GM21825 (cell line): ENCODE results near the gene LIX1L.

Source experiments
- ATAC-seq: cut with Tn5 transposase; IDR thresholded peaks from one replicate; pipeline ENCODE4 v1.9.1; 2021; ENCODE audit warnings: mild to moderate bottlenecking, moderate library complexity; ENCODE audit not compliant: unreplicated experiment

The LIX1L gene

GRCh38 chr1:145957443-145958319 lies at the start of gene LIX1L:
LIX1L (minus strand) TSS chr1:145958017; CDS start chr1:145957927, 90 bp downstream.
- peak; percentile 81 for ATAC-seq

DNA sequence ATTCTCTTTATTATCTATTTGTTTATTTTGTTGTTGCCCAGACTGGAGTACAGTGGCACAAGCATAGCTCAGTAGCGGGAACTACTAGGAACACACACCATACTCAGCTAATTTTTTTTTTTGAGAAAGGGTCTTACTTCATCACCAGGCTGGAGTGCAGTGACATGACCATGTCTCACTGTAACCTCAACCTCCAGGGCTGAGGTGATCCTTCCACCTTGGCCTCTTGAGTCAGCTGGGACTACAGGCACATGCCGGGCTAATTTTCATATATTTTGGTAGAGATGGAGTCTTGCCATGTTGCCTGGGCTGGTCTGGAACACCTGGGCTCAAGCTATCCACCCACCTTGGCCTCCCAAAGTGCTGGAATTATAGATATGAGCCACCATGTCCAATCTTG lies 43.9 kb upstream of the LIX1L start:
- no peak for ATAC-seq

GRCh38 chr1:145999321-146000024 lies 41.7 kb upstream of the LIX1L start:
- ATAC-seq = no peak

- ATAC-seq = no peak
Observed at GRCh38 chr1:145997718-145998023, 39.9 kb upstream of the LIX1L start.

- ATAC-seq = peak; percentile 36
Observed at GRCh38 chr1:145997016-145997717, 39.4 kb upstream of the LIX1L start.

DNA sequence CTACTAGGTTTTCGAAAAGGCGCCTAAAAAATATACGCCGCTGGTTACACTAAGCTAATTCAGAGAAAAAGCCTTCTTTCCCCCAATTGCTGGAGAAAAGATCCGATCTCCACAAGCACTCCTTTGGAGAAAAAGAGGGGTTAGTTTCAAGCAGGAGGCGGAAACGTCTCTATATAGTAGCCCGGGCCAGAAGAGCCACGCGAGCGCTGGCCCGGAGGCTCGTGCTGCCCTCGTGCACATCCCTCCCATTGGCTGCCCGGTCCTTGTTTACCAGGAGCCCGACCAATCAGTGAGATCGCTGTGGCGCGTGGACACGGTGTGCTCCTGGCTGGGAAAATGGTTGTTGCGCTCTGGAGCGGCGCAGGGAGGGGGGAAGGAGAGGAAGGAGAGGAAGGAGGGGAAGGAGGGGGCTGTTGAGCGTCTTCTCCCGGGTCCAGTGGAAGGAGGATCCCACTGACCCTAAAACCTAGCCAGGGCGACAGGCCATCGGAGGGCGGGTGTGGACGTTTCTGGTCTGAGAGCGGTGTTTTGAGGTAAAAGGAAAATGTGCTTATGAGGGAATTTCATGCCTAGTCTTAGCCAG lies 38.7 kb upstream of the LIX1L start, which contains the start of gene TXNIP:
TSS of gene TXNIP (minus strand) at position 147 of the 583 bp plus-strand sequence. CDS start 313 bp downstream, outside the sequence.
- ATAC-seq = peak; percentile 91

- ATAC-seq = no peak
Observed at GRCh38 chr1:145995964-145996432, 38.2 kb upstream of the LIX1L start.

DNA sequence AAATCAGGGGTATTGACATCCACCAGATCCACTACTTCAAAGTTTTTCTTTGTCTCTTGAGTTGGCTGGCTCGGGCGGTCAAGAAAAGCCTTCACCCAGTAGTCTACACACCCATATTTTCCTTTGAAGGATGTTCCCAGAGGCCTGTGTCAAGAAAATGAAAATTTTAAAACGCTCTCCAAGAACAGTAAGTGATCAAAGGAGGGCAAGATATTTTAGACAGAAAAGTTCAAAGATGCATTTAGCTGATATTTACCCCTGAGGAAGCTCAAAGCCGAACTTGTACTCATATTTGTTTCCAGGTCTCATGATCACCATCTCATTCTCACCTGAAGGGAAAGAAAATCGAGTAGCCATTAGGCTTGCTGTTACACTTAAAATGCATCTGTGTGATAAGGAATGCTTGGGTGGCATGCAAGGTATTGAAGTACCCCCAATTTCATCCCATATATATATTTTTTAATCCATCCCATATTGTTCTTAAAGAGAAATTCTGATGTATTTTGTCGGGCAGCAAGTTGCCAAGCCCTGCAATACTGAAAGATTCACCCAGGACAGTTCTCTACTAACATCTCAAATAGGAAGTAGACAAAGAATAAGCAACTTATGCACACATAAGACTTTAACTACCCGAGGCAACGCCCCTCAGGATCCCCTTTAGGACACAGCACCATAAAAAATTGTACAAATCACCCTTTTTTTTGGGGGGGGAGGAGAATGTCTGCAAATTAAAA lies 37.5 kb upstream of the LIX1L start:
- ATAC-seq = no peak

DNA sequence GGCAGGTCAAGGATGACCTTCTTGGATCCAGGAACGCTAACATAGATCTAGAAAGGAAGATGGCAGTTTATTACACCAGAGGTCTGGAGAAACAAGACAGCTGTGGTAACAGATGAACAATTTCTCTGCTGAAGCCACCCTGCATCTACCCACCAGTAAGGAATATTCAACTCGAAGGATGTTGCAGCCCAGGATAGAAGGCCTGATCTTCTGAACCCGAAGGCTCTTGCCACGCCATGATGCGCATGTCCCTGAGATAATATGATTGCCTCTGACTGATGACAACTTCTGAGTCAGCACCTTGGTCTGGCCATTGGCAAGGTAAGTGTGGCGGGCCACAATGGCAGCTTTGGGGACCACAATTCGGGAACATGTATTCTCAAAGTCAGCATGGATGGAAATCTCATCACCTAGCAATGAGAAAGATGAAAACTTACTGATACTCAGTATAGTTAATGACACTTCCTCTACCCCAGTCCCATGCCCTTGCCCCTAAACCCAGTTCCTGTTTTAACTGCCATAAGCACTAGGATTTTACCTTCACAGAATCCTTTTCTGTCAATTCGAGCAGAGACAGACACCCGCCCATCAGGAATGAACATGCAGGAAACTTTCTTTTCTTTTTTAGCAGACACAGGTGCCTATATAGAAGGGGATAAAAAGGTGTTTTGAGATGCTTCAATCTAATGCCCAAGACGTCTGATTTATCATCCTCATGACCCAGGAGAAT lies 36.7 kb upstream of the LIX1L start:
- ATAC-seq = no peak

DNA sequence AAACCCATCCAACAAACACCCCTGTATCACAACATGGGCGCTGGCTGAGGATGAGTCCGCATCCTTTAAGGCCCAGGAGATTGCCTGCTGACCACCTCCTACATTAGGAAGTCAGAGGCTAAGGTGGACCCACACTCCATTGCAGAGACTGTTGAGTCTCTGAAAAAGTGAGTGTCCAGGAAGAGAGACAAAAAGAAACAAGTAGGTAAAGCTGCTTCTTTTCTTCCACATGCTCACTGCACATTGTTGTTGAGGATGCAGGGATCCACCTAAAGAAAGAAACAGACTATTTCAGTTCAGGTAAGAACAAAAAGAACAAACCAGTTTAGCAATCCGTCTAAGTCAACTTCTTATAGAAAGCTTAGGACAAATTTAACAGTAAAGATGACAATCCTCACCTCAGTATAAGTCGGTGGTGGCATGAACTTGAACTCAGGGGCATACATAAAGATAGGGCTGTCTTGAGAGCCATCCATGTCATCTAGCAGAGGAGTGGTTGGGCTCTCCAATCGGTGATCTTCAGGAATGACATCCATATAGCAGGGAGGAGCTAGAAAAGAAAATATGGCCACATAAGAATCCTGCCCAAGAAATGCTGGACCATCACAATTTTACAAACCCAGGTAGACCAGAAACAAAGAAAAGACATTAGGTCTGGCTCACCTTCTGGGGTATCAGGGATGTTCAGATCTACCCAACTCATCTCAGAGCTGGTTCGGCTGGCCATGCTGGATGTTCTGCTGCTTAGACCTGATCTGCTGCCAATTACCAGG lies 36.0 kb upstream of the LIX1L start:
- no peak for ATAC-seq

DNA sequence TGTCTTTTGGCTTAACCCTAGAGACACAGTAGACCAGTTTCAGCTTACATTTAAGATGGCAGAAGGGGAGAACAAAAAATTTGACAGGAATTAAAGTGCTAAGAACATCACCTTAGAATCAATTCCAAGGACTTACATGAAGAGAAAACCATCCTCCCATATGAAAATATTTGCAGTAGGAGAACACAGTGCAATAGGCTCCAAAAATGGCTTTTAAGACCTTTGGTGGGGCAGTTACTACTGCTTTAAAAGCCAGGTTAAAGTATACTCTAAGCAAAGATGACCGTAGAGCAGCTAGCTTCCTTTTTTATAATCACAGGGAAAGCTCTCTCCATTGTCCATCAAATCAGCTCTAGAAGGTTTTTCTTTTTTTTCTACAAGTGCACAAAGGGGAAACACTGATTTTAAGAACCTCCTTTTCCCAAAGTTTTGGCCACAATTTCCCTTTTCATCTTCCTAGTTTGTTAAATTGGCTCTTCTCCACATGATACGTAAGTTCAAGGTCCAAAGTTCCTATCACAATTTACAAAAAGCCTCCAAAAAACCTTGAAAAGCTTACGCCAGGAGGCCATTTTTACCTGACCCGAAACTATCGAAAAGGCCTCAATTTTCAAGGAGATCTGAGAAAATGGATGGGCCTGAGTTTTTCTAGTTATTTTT lies 35.3 kb upstream of the LIX1L start:
- ATAC-seq = no peak

DNA sequence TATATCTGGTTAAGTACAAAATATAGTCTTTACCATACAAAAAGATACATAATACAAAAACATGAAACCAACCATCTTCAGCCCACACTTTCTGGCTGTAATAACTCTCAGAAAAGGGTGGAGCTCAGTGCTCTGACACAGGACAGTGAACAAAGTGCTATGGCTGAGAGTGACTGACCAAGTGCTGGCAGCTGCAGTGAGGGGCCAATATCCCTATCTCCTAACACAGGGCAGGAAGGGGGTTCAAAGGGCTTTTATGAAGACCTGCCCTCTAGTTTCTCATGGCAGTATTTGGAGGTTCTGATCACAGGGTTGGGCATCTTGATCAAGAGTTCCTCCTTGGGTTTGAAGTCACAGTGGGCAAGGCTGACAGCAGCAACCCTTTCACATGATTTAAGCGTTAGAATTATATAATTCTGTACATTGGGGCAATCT lies 34.7 kb upstream of the LIX1L start:
- ATAC-seq = no peak

DNA sequence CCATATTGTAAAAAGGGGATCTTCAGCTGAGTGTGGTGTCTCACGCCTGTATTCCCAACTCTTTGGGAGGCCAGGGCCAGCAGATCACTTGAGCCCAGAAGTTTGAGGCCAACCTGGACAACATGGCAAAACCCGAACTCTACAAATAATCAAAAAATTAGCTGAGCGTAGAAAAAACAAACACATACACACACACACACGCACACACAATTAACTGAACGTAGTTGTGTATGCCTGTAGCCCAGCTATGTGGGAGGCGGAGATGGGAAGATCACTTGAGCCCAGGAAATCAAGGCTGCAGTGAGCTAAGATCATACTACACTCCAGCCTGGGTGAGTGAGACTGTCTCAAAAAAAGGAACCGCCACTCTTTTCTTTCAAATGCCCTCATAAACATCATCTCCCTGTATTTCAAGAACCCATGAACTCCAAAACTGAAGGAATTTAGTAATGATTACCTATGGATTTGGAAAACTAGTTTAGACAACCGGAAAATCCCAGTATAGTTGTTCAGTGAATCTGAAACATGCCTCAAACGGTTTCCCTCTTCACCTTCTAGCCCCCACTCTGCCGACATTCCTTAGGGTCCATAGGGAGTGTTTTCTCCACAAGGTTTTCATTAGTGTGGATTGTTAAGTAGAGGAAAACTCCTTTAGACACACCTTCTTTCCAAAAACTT lies 34.1 kb upstream of the LIX1L start:
- no peak for ATAC-seq

- no peak for ATAC-seq
Observed at GRCh38 chr1:145990249-145990855, 32.5 kb upstream of the LIX1L start.

DNA sequence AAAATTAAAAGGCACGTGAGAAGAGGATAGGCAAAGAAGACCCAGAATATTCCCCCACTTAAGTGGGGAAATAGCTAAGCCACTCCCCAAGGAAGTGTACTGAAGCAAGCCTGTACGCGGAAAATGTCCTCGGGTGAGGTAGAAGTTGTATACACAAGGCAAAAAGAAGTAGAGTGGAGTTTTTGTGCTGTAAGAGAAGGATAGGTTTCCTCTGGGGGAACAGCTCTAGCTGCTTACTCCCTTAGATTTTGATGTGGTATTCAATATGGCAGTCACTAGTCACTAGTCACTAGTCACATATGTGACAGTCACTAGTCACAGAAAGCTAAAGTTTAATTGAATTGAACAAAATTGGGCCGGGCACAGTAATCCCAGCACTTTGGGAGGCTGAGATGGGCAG lies 31.0 kb upstream of the LIX1L start:
- no peak for ATAC-seq

DNA sequence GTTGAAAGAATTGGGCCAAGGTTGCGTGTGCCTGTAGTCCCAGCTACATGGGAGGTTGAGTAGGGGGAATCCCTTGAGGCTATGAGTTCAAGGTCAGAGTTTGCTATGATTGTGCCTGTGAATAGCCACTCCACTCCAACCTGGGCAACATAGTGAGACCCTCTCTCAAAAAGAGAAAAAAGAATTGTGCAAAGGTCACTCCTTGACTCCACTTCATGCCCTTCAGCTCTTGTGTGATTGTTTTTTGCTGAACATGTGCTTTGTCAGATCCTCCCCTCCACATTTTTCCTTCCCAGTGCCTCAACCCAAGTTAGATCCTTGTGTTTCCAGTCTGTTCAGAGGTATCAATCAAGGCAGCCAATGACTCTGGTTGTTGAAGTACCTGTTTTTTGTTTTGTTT lies 30.1 kb upstream of the LIX1L start:
- no peak for ATAC-seq

DNA sequence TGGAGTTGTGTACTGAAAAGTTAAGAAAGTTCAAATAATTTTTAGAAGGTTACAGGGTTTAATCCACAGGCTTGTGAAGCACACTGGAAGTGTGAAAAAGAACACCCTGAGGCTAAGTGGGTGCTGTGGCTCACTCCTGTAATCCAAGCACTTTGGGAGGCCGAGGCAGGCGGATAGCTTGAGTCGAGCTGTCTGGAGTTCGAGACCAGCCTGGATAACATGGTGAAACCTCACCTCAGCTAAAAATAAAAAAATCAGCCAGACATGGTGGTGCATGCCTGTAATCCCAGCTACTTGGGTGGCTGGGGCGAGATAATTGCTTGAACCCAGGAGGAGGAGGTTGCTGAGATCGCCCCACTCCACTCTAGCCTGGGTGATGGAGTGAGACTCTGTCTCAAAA lies 28.7 kb upstream of the LIX1L start:
- no peak for ATAC-seq
